GM19395 (cell line): ENCODE results near the gene PIK3AP1.

Experiments used
- ATAC-seq: cut with Tn5 transposase; IDR thresholded peaks from one replicate; pipeline ENCODE4 v1.9.1; 2021; ENCODE audit warnings: mild to moderate bottlenecking, moderate library complexity; ENCODE audit not compliant: unreplicated experiment

PIK3AP1 gene

GRCh38 chr10:96676272-96677112, 43.8 kb downstream of the PIK3AP1 start:
- ATAC-seq, result no peak

- ATAC-seq, result no peak
These were observed 44.5 kb downstream of the PIK3AP1 start for GRCh38 chr10:96675846-96676245.

- ATAC-seq, result peak; percentile 64
These were observed 46.8 kb downstream of the PIK3AP1 start for GRCh38 chr10:96673318-96674099.

DNA sequence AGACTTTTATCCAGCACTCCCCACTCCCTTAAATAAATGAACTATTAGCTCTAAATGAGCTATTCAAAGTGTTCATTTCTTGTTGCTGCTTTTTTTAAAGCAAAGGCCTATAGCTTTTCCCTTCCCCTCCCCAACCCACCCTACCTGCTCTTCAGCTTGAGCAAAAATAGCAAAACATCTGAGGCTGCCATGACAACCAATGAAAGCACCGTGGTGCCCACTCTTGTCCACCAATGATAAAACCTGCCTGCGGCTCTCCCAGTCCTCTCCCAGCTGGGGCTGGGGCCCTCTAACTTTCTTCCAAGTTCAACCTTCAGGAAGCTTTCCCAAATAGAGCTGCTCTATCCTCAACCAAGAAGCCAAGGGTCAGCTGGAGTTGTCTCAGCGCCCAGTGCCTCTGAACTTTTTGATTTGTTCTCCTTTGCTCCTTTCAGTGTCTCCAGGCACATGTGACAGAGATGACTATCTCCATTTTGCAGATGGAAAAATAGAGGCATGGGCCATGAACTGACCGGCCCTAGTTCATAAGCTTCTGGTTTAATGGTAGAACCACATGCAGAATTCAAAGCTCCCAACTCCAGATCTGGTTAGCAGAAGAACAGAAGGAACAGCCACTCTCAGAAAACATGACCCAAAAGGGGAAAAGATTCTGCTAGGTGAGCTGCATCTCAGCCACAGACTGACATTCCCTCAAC, 47.7 kb downstream of the PIK3AP1 start:
- ATAC-seq, result no peak

GRCh38 chr10:96671211-96671890, 49.0 kb downstream of the PIK3AP1 start:
- no peak for ATAC-seq

- no peak for ATAC-seq
These were observed 49.5 kb downstream of the PIK3AP1 start for GRCh38 chr10:96670786-96671185.

DNA sequence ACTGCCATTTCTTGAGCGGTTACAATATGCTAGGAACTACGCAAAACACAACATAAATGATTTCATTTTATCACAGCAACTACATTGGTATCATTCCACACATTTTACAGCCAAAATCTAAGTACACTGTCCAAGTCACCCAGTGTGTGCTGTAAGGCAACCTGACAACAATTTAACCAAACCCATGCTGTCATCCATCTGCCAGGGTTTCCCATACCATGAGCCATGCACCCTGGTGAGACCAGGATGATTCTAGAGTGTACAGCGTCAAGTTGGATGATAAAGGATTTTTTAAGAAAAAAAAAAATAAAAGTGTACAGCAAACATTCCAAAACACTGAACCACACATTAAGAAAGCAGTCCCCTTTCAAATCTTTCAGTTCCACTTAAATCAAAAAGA, 52.9 kb downstream of the PIK3AP1 start:
- no peak for ATAC-seq

GRCh38 chr10:96666741-96667140, 53.6 kb downstream of the PIK3AP1 start:
- ATAC-seq, result no peak

GRCh38 chr10:96665306-96665705, 55.0 kb downstream of the PIK3AP1 start:
- no peak for ATAC-seq

DNA sequence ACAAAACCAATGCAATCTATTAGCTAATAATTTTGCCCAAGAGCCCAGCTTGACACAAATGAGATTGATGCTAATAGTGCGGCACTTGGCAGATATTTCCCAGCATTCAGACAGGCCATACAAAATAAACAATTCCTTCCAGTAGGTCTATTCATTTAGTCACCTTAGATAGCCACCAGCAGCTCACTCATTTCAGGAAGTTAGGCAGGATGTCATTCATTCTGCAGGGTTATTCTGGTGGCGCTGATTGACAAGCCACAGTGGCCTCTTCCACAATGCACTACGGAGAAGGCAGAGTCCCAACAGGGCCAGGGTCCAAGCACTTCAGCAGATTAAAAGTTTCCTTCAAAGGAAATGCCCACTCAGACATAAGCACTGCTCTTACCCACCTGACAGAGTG, 55.8 kb downstream of the PIK3AP1 start:
- ATAC-seq, result no peak

- no peak for ATAC-seq
These were observed 56.5 kb downstream of the PIK3AP1 start for GRCh38 chr10:96663797-96664196.

DNA sequence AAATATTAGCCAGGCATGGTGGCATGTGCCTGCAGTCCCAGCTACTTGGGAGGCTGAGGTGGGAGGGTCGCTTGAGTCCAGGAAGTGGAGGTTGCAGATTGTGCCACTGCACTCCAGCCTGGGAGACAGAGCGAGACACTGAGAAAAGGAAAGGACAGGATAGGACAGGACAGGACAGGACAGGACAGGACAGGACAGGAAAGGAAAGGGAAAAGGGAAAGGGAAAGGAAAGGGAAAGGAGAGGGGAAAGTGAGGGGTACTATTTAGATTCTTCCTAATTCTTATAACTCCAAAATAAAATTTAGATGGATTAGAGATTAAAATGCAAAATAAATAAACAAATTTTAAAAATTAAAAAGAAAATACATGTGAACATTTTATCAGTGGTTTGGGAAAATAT, 58.7 kb downstream of the PIK3AP1 start:
- ATAC-seq, result no peak

- no peak for ATAC-seq
These were observed 60.0 kb downstream of the PIK3AP1 start for GRCh38 chr10:96660297-96660696.

GRCh38 chr10:96658844-96659243, 61.5 kb downstream of the PIK3AP1 start:
- no peak for ATAC-seq

- ATAC-seq, result no peak
These were observed 62.9 kb downstream of the PIK3AP1 start for GRCh38 chr10:96657385-96657784.

GRCh38 chr10:96656839-96657238, 63.5 kb downstream of the PIK3AP1 start:
- no peak for ATAC-seq

DNA sequence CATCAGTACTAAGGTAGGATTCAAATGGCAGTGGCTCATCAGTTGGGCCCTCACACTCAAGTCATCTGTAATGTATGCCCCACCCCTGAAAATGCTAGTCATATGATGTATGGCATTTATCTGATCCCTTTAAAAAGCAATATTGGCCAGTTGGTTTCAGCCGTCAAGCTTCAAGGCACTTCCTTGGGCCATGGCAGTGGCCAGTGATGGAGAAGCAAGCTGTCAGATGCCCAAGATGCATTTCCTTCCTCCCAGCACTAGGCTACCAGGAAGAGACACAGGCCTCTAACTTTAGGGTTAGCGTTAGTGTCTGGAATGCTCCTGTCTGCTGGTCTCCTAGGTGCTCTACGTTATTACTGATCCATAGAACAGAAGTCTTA, 64.1 kb downstream of the PIK3AP1 start:
- no peak for ATAC-seq

DNA sequence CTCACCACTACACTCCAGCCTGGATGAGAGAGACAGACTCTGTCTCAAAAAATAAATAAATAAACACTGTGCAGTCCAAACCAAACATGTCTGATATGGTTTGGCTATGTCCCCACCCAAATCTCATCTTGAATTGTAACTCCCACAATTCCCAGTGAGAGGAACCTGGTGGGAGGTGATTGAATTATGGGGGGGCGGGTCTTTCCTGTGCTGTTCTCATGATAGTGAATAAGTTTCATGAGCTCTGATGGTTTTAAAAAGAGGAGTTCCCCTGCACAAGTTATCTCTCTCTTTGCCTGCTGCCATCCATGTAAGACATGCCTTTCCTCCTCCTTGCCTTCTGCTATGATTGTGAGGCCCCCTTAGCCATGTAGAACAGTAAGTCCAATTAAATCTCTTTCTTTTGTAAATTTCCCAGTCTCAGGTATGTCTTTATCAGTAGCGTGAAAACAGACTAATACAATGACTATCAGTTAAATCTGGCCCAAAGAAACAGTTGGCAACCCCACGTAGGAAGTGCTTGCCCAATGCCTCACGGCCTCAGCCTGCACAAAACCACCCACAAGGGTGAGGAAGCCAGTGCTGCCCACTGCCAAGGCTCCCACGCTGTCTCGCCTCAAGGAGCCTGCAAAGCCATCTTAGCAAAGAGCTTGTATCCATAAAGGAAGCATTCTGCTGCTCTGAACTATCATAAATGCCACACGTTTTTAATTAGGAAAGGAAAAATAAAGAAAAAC, 64.7 kb downstream of the PIK3AP1 start:
- ATAC-seq, result no peak

- peak; percentile 76 for ATAC-seq
These were observed 68.3 kb downstream of the PIK3AP1 start for GRCh38 chr10:96651998-96652431.

DNA sequence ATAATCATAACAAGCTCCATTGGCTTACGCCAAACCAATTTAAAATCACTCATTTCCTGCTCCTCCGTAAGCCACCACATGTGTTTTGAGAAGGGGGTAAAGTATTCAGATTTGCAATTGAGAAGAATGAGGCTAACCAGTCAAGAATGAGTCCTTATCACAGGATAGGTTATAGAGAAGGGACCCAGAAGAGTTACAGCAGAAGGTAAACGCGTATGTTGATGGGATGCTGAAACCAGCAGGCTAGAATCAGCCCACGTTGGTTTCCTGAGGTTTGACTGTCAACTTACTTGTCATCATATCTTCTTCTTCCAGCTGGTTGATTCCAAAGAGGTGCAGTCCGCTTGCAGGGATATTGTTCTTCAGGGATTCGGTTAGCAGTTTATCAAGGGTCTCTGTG, 69.4 kb downstream of the PIK3AP1 start:
- ATAC-seq, result no peak
